ENCODE results near the gene PPP4R2.
A peak's percentile ranks its signal among the peaks of the same experiment; 100 is the strongest.

The PPP4R2 gene

DNA sequence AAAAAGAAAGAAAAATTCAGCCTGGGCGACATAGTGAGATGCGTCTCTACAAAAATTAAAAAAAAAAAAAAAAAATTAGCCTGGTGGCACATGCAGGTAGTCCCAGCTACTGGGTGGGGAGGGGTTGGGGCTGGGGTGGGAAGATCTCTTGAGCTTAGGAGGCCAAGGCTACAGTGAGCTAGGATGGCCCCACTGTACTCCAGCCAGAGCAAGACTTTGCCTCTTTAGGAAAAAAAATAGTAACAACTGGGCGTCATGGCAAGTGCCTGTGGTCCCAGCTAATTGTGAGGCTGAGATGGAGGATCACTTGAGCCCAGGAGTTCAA is 23.9 kb upstream of the PPP4R2 start:
- no peak overlapping the region for H3K9ac ChIP-seq (ENCODE audit: low read length)
- no peak overlapping the region for H3K4me3 ChIP-seq (ENCODE audit: low read depth, low read length)
- WGBS (ENCODE audit: extremely low coverage, insufficient coverage, insufficient read length): no CpG with 5 or more reads among the region's 3 CpGs

DNA sequence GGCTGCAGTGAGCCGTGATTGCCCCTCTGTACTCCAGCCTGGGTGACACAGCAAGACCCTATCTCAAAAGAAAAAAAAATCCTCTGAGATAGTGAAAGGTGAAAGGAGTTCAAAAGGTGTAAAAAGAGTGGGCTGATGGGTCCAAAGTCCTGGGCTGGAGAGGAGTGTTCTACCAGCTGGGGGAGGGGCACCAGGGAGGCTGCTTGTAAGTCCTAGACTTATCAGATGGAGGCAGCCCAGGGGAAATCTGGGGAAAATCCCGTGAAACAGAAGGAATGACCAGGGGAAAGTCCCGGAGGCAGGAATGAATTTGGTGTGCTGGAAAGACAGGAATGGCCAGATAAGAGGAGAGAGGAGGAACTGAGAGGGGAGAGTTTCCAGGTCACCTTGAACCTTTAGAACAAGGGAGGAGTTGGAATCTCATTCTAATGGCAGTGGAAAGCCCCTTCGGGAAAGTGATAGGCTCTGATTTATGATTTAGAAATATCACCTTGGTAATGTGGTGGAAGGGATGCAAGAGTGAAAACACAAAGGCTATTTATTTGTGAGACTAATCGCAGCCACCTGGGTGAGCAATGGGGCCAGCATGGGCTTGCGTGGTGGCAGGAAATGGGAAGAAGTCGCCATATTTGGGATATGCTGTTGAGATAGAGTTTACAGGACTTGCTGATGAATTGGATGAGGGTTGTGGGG is 23.4 kb upstream of the PPP4R2 start:
- Histone ChIP-seq H3K9me3 (ENCODE audit: insufficient read depth, low read depth, low read length) (no peaks in the 10 kb centered on the region), H4K8ac (ENCODE audit: low read depth, low read length) (no peak overlapping the region), H3K18ac (ENCODE audit: low read length) (peak overlapping the region; percentile 71), H3K27ac (ENCODE audit: low read depth, low read length) (peak overlapping the region; percentile 52), H2AK5ac (ENCODE audit: low read length) (no peak overlapping the region), H3K4ac (ENCODE audit: low read depth, low read length) (peak overlapping the region; percentile 49), H2BK12ac (ENCODE audit: low read length) (peak overlapping the region; percentile 93), H3K4me3 (ENCODE audit: low read depth, low read length) (no peak overlapping the region), H2BK5ac (ENCODE audit: low read depth, low read length, poor library complexity) (peak overlapping the region; percentile 84), H3K4me1 (ENCODE audit: control insufficient read depth in 1 of 2, insufficient read depth in 2 of 2, low read length in 2 of 2) (peaks cover 8 to 9% of the 10 kb centered on the region in 2 experiments), H2BK120ac (ENCODE audit: insufficient read depth, low read length, poor library complexity) (peak overlapping the region; percentile 94), H3K36me3 (ENCODE audit: control insufficient read depth in 1 of 2, insufficient read depth in 2 of 2, low read length in 2 of 2) (peaks cover 0 to 2% of the 10 kb centered on the region in 2 experiments), H3K79me1 (ENCODE audit: low read length) (peaks cover 3% of the 10 kb centered on the region), H4K12ac (ENCODE audit: low read depth, low read length) (no peak overlapping the region), H3K14ac (ENCODE audit: low read length) (peak overlapping the region; percentile 66), H4K91ac (ENCODE audit: low read depth, low read length) (peak overlapping the region; percentile 68), H3K79me2 (ENCODE audit: control insufficient read depth, insufficient read depth, low read length, poor library complexity) (no peaks in the 10 kb centered on the region), H3K27me3 (ENCODE audit: insufficient read depth, low read length) (no peaks in the 10 kb centered on the region), H2AFZ (ENCODE audit: insufficient read depth, low read length, poor library complexity) (peak overlapping the region; percentile 81), H3K23ac (ENCODE audit: low read length) (no peak overlapping the region), H3K4me2 (ENCODE audit: low read length) (peak overlapping the region; percentile 39), H3K9ac (ENCODE audit: low read length) (no peak overlapping the region)
- peak; percentile 81 to 93 for DNase-seq
- no CpG with 5 or more reads among the region's 7 CpGs for WGBS (ENCODE audit: extremely low coverage, insufficient coverage, insufficient read length)

More for the DNA sequence above, 23.9 kb upstream of the PPP4R2 start:
- Histone ChIP-seq H2AK5ac (ENCODE audit: low read length) (no peak overlapping the region), H3K23ac (ENCODE audit: low read length) (no peak overlapping the region), H4K12ac (ENCODE audit: low read depth, low read length) (no peak overlapping the region), H2AFZ (ENCODE audit: insufficient read depth, low read length, poor library complexity) (no peak overlapping the region), H3K18ac (ENCODE audit: low read length) (no peak overlapping the region), H3K4ac (ENCODE audit: low read depth, low read length) (no peak overlapping the region), H4K91ac (ENCODE audit: low read depth, low read length) (no peak overlapping the region), H3K79me1 (ENCODE audit: low read length) (peaks cover 3% of the 10 kb centered on the region), H3K4me1 (ENCODE audit: control insufficient read depth in 1 of 2, insufficient read depth in 2 of 2, low read length in 2 of 2) (peaks cover 8 to 9% of the 10 kb centered on the region in 2 experiments), H3K27ac (ENCODE audit: low read depth, low read length) (peak overlapping the region; percentile 51), H2BK12ac (ENCODE audit: low read length) (peak overlapping the region; percentile 8), H2BK120ac (ENCODE audit: insufficient read depth, low read length, poor library complexity) (no peak overlapping the region), H4K8ac (ENCODE audit: low read depth, low read length) (no peak overlapping the region), H3K27me3 (ENCODE audit: insufficient read depth, low read length) (no peaks in the 10 kb centered on the region), H3K4me2 (ENCODE audit: low read length) (peak overlapping the region; percentile 39), H3K36me3 (ENCODE audit: control insufficient read depth in 1 of 2, insufficient read depth in 2 of 2, low read length in 2 of 2) (peaks cover 0 to 2% of the 10 kb centered on the region in 2 experiments), H3K79me2 (ENCODE audit: control insufficient read depth, insufficient read depth, low read length, poor library complexity) (no peaks in the 10 kb centered on the region), H3K14ac (ENCODE audit: low read length) (no peak overlapping the region), H2BK5ac (ENCODE audit: low read depth, low read length, poor library complexity) (no peak overlapping the region), H3K9me3 (ENCODE audit: insufficient read depth, low read depth, low read length) (no peaks in the 10 kb centered on the region)
- DNase-seq: no peak

DNA sequence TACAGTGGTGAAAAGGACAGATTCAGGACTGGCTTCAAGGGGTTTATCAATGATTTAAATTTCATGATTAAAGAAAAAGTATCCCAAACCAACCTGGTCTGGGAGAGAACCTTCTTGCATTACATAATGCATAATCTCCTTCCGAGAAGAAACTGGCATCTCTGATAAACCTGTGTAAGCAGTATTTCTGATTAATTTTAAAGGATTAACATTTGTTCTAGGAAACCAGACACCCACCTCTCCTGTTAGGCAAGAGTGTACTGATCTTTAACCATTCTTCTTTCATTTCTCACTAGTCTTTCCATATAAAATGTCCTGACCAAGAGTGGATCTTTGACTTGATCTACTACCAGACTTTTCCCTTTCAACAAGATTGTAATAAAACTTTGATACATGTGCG is 22.8 kb upstream of the PPP4R2 start:
- Histone ChIP-seq H3K4me2 (ENCODE audit: low read length) (no peak overlapping the region), H4K91ac (ENCODE audit: low read depth, low read length) (peak overlapping the region; percentile 68), H3K4me3 (ENCODE audit: low read depth, low read length) (no peak overlapping the region), H3K79me2 (ENCODE audit: control insufficient read depth, insufficient read depth, low read length, poor library complexity) (no peaks in the 10 kb centered on the region), H2AK5ac (ENCODE audit: low read length) (no peak overlapping the region), H3K4ac (ENCODE audit: low read depth, low read length) (peak overlapping the region; percentile 49), H4K8ac (ENCODE audit: low read depth, low read length) (no peak overlapping the region), H3K79me1 (ENCODE audit: low read length) (peaks cover 3% of the 10 kb centered on the region), H2BK5ac (ENCODE audit: low read depth, low read length, poor library complexity) (peak overlapping the region; percentile 84), H2BK120ac (ENCODE audit: insufficient read depth, low read length, poor library complexity) (peak overlapping the region; percentile 94), H2BK12ac (ENCODE audit: low read length) (peak overlapping the region; percentile 93), H3K23ac (ENCODE audit: low read length) (no peak overlapping the region), H3K4me1 (ENCODE audit: control insufficient read depth in 1 of 2, insufficient read depth in 2 of 2, low read length in 2 of 2) (peaks cover 8 to 9% of the 10 kb centered on the region in 2 experiments), H3K9me3 (ENCODE audit: insufficient read depth, low read depth, low read length) (no peaks in the 10 kb centered on the region), H3K36me3 (ENCODE audit: control insufficient read depth in 1 of 2, insufficient read depth in 2 of 2, low read length in 2 of 2) (no peaks in the 10 kb centered on the region), H3K18ac (ENCODE audit: low read length) (no peak overlapping the region), H3K14ac (ENCODE audit: low read length) (peak overlapping the region; percentile 66), H3K9ac (ENCODE audit: low read length) (no peak overlapping the region), H3K27me3 (ENCODE audit: insufficient read depth, low read length) (no peaks in the 10 kb centered on the region), H4K12ac (ENCODE audit: low read depth, low read length) (no peak overlapping the region), H3K27ac (ENCODE audit: low read depth, low read length) (peak overlapping the region; percentile 52), H2AFZ (ENCODE audit: insufficient read depth, low read length, poor library complexity) (no peak overlapping the region)
- WGBS (ENCODE audit: extremely low coverage, insufficient coverage, insufficient read length): no CpG with 5 or more reads among the region's 2 CpGs
- DNase-seq: no peak

DNA sequence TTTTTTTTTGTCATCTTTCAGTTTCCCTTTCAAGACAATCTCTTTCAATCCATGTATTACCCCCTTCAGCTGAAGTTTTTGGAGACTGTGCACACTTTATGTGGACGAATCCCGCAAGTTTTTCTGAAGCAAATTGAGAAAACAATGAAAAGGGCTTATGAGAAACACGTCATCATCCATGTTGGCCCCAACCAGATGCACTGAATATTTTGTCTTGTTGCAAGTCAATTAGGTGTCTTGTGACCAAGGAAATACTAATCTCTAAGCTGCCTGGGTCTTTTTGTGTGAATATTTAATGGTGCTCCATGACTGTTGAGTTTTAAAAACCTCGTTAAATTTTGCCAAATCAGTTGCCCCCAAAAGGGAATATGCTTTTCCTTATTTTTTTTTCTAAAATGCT is 21.7 kb upstream of the PPP4R2 start:
- Histone ChIP-seq H3K36me3 (ENCODE audit: control insufficient read depth in 1 of 2, insufficient read depth in 2 of 2, low read length in 2 of 2) (no peaks in the 10 kb centered on the region), H3K79me1 (ENCODE audit: low read length) (peaks cover 3% of the 10 kb centered on the region), H3K23ac (ENCODE audit: low read length) (no peak overlapping the region), H3K9ac (ENCODE audit: low read length) (no peak overlapping the region), H2AK5ac (ENCODE audit: low read length) (no peak overlapping the region), H3K79me2 (ENCODE audit: control insufficient read depth, insufficient read depth, low read length, poor library complexity) (no peaks in the 10 kb centered on the region), H3K27ac (ENCODE audit: low read depth, low read length) (no peak overlapping the region), H3K14ac (ENCODE audit: low read length) (no peak overlapping the region), H4K12ac (ENCODE audit: low read depth, low read length) (no peak overlapping the region), H3K18ac (ENCODE audit: low read length) (no peak overlapping the region), H2AFZ (ENCODE audit: insufficient read depth, low read length, poor library complexity) (no peak overlapping the region), H3K9me3 (ENCODE audit: insufficient read depth, low read depth, low read length) (no peaks in the 10 kb centered on the region), H3K4me2 (ENCODE audit: low read length) (no peak overlapping the region), H3K27me3 (ENCODE audit: insufficient read depth, low read length) (no peaks in the 10 kb centered on the region), H2BK120ac (ENCODE audit: insufficient read depth, low read length, poor library complexity) (peak overlapping the region; percentile 22), H2BK5ac (ENCODE audit: low read depth, low read length, poor library complexity) (no peak overlapping the region), H4K91ac (ENCODE audit: low read depth, low read length) (no peak overlapping the region), H2BK12ac (ENCODE audit: low read length) (no peak overlapping the region), H3K4me1 (ENCODE audit: control insufficient read depth in 1 of 2, insufficient read depth in 2 of 2, low read length in 2 of 2) (peaks cover 8 to 9% of the 10 kb centered on the region in 2 experiments), H3K4ac (ENCODE audit: low read depth, low read length) (no peak overlapping the region), H3K4me3 (ENCODE audit: low read depth, low read length) (no peak overlapping the region), H4K8ac (ENCODE audit: low read depth, low read length) (no peak overlapping the region)
- DNase-seq: peak in 1 of 2 donors; percentile 41
- WGBS (ENCODE audit: extremely low coverage, insufficient coverage, insufficient read length): no CpG with 5 or more reads among the region's 4 CpGs

All from trophoblast cell (in vitro differentiated cells and primary cell).